HG03025 (cell line): ENCODE measurements around the gene WASHC3.

ENCODE experiments used
- ATAC-seq: cut with Tn5 transposase; IDR thresholded peaks from one replicate; pipeline ENCODE4 v1.9.1; 2021; ENCODE audit warnings: mild to moderate bottlenecking, moderate library complexity; ENCODE audit not compliant: unreplicated experiment, low FRiP score

WASHC3 gene

DNA sequence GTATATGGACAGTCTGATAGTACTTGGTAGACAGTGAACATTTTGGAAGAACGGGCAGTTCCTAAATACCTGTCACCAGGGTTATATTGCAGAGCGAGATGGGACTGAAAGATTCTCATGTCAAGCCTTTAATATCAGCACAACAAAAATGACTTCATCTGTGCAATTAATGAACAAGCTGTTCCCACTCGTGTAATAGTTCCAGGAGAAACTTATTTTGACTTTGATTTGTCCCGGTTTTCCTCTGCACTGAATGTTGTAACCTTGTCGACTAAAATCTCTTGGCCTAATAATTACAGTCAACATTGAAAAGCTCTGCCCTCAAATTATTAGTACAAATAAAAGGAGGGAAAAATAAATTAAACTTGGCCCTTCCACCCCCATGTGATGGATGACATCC, 79.5 kb downstream of the WASHC3 start:
- ATAC-seq = no peak

DNA sequence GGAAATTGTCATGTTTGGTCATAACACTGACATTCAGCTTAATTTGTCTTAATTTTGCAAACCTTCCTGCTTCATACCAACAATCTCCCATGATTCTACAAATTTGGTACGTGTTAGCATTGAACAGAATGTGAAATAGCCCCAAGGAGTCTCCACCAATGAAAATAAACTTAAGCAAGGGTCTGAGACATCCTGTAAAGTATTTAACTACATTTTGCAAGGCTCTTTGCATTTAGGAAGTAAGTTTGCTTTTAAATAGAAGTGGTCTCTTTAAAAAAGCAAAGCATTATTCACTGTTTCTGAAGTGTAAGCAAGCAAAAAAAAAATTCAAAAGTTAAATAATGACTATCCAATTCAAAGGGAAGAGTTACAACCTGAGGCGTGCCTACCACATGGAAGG, 79.9 kb downstream of the WASHC3 start:
- no peak for ATAC-seq

DNA sequence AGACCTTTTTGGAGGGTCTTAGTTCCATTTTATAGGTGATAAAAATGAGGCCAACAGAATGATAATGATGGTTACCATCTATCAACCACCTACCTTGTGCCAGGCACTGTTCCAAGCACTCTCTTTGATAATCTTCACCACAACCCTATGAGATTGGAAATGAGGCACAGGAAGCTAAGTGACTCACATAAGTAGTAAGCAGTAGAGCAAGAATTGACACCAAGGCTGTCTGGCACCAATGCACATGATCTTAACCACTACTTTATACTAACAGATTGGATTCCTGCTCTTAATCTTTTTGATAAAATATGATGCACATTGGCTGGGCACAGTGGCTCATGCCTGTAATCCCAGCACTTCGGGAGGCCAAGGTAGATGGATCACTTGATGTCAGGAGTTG, 93.0 kb downstream of the WASHC3 start:
- no peak for ATAC-seq

DNA sequence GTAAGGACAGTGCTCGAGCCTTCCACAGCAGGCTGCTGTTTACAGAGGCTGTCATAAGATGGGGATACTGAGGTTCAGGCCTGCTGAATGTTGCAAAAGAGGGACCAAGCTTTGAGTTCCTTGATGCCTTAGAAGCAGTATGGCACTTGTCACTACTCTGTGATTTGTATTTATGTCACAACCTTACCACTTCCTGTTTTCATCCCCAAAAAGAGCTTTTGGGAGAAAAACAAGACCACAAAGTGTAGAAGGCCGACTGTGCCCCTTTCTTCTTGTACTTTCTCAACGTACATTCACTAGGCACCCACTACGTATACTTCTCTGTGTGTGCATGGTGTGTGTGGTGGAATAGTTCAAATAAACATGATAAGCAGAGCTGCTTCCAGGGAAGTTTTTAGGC, 94.3 kb downstream of the WASHC3 start:
- ATAC-seq = no peak

DNA sequence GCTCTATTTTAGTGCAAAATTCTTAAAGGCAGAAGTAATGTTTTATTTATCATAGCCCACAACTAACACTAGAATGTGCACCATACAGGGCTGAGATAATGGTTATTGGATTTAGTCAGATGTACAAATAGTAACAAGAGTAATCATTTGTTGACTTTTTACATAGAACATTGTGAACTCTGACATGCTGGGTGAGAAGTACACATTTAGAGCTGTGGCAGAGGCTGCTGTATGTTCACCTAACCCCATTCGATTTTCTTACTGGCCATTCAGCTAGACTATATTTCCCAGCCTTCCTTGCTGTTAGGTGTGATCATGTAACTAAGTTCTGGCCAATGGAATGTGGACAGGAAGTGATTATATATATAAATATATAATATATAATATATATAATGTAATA, 95.3 kb downstream of the WASHC3 start:
- ATAC-seq = no peak

DNA sequence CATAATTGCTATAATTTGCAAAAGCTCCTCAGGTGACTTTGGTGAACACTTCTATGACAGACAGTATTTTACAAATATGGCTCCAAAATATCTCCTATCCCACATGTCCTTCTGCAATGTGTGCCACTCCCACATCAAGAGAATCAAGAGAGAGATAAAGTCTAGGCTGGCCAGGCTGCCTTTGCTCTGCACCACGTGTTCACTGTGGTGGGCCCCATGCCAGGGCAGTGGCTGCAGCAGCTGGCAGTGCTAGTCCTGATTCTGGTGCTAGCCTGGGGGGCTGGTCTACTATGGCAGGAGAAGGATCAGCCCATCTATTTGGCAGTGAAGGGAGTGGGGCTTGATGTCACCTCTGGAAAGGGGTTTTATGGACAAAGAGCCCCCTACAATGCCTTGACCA, 98.1 kb downstream of the WASHC3 start:
- ATAC-seq = no peak
